ENCODE data around the gene CYP4V2. TPM values are rescaled to one million over a fixed set of nuclear protein-coding genes. Genes with fewer than 3 reads are reported as not detected.

Gene CYP4V2
- total RNA-seq, 1 experiment from 2014 or later, result 2.0 TPM

DNA sequence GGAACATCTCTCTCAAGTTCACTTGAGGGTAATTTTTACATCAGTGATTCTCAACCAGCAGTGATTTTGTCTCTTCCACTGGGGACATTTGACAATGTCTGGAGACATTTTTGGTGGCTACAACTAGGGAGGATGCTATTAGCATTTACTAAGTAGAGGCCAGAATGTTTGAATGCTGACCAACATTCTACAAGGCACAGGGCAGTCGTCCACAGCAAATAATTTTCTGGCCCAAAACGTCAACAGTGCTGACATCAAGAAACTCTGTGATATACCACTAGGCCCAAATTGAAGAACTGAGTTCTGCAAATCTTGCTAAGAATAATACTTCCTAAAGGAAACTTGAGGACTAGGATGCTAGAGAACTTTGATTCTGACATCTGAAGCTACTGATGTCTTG lies 43.0 kb downstream of the CYP4V2 start:
- POLR2A ChIA-PET, result no interaction called here
- TF ChIP-seq TEAD1 (CRISPR knock-in tag; IDR thresholded peaks at IDR 0.05), result no peak
- ATAC-seq, result no peak
- no peak overlapping the region for H3K4me3 Mint-ChIP-seq
- no peaks in the 10 kb centered on the region for H3K27me3 Mint-ChIP-seq (ENCODE audit: low read depth)
- H3K36me3 Mint-ChIP-seq, result peaks cover 10% of the 10 kb centered on the region
- H3K4me1 Mint-ChIP-seq, result peaks cover 13% of the 10 kb centered on the region
- H3K9me3 Mint-ChIP-seq, result peaks cover 6% of the 10 kb centered on the region
- H3K27ac Mint-ChIP-seq, result no peak overlapping the region
- DNase-seq (ENCODE audit: low spot score), result no peak
- CTCF ChIA-PET, result no interaction called here

- ChIA-PET POLR2A (no interaction called here), CTCF (no interaction called here)
- DNase-seq (ENCODE audit: low spot score), result no peak
- Mint-ChIP-seq H3K9me3 (peaks cover 6% of the 10 kb centered on the region), H3K27ac (no peak overlapping the region), H3K36me3 (peaks cover 10% of the 10 kb centered on the region), H3K27me3 (ENCODE audit: low read depth) (no peaks in the 10 kb centered on the region), H3K4me1 (peaks cover 13% of the 10 kb centered on the region), H3K4me3 (no peak overlapping the region)
- TF ChIP-seq ARID4B (CRISPR knock-in tag; IDR thresholded peaks at IDR 0.05; ENCODE audit: borderline replicate concordance) (no peak), NFE2L1 (CRISPR knock-in tag; IDR thresholded peaks at IDR 0.05) (no peak), ZNF396 (CRISPR knock-in tag; IDR thresholded peaks at IDR 0.05; ENCODE audit: borderline replicate concordance) (no peak), ZNF317 (CRISPR knock-in tag; IDR thresholded peaks at IDR 0.05; ENCODE audit: borderline replicate concordance, low read depth) (no peak)
- TF ChIP-seq, protein P1, sequence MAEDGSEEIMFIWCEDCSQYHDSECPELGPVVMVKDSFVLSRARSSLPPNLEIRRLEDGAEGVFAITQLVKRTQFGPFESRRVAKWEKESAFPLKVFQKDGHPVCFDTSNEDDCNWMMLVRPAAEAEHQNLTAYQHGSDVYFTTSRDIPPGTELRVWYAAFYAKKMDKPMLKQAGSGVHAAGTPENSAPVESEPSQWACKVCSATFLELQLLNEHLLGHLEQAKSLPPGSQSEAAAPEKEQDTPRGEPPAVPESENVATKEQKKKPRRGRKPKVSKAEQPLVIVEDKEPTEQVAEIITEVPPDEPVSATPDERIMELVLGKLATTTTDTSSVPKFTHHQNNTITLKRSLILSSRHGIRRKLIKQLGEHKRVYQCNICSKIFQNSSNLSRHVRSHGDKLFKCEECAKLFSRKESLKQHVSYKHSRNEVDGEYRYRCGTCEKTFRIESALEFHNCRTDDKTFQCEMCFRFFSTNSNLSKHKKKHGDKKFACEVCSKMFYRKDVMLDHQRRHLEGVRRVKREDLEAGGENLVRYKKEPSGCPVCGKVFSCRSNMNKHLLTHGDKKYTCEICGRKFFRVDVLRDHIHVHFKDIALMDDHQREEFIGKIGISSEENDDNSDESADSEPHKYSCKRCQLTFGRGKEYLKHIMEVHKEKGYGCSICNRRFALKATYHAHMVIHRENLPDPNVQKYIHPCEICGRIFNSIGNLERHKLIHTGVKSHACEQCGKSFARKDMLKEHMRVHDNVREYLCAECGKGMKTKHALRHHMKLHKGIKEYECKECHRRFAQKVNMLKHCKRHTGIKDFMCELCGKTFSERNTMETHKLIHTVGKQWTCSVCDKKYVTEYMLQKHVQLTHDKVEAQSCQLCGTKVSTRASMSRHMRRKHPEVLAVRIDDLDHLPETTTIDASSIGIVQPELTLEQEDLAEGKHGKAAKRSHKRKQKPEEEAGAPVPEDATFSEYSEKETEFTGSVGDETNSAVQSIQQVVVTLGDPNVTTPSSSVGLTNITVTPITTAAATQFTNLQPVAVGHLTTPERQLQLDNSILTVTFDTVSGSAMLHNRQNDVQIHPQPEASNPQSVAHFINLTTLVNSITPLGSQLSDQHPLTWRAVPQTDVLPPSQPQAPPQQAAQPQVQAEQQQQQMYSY (CRISPR knock-in tag; IDR thresholded peaks at IDR 0.05), result no peak
- TF ChIP-seq, protein P2, sequence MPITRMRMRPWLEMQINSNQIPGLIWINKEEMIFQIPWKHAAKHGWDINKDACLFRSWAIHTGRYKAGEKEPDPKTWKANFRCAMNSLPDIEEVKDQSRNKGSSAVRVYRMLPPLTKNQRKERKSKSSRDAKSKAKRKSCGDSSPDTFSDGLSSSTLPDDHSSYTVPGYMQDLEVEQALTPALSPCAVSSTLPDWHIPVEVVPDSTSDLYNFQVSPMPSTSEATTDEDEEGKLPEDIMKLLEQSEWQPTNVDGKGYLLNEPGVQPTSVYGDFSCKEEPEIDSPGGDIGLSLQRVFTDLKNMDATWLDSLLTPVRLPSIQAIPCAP (CRISPR knock-in tag; IDR thresholded peaks at IDR 0.05), result no peak
- ATAC-seq, result no peak
These were observed 44.8 kb downstream of the CYP4V2 start for GRCh38 chr4:186236126-186236525.

- H3K27ac Mint-ChIP-seq, result no peak overlapping the region
- H3K27me3 Mint-ChIP-seq (ENCODE audit: low read depth), result no peaks in the 10 kb centered on the region; the same call in 1 of the 2 replicates
- ChIA-PET CTCF (no interaction called here), POLR2A (interaction anchor here (0.5 to 0.6 kb wide), 2 partner anchors 33 to 331 kb away, joined by 3 to 5 read pairs; no protein-coding TSS in a partner anchor)
- no peak overlapping the region for H3K4me3 Mint-ChIP-seq
- H3K4me1 Mint-ChIP-seq, result peaks cover 10% of the 10 kb centered on the region
- ATAC-seq (peak; percentile 50), DNase-seq (ENCODE audit: low spot score) (no peak)
- H3K9me3 Mint-ChIP-seq, result peaks cover 6% of the 10 kb centered on the region
- no peak for TF ChIP-seq ZNF423 (CRISPR knock-in tag; IDR thresholded peaks at IDR 0.05)
- TF ChIP-seq ZNF317 (CRISPR knock-in tag; IDR thresholded peaks at IDR 0.05; ENCODE audit: borderline replicate concordance, low read depth), result no peak
- TF ChIP-seq NFATC4 (CRISPR knock-in tag; IDR thresholded peaks at IDR 0.05), result no peak
- no peak for TF ChIP-seq ARID4B (CRISPR knock-in tag; IDR thresholded peaks at IDR 0.05; ENCODE audit: borderline replicate concordance)
- TF ChIP-seq ATF6 (CRISPR knock-in tag; IDR thresholded peaks at IDR 0.05), result no peak
- TF ChIP-seq NR3C1 (CRISPR knock-in tag; conservative IDR thresholded peaks at IDR 0.05; ENCODE audit: low read depth), result no peak
- H3K36me3 Mint-ChIP-seq, result peaks cover 16% of the 10 kb centered on the region
These were observed 49.1 kb downstream of the CYP4V2 start for GRCh38 chr4:186240452-186240847.
